GM12892 (cell line): Measurements from ENCODE around the gene UNC13A.

ENCODE experiments used
- DNase-seq: peaks from one replicate; pipeline ENCODE4 v3.0.0; 2011; ENCODE audit not compliant: insufficient read length
- FAIRE-seq: peaks from 2 replicates; lab custom pipeline; 2011; peaks lifted over from hg19 to GRCh38; lab: Jason Lieb, UNC
- POLR2A ChIP-seq: IDR thresholded peaks from 2 replicates; pipeline ENCODE4 v1.6.1; 2011; ENCODE audit warnings: low read depth, low read length, control low read depth
- POLR2AphosphoS5 ChIP-seq: IDR thresholded peaks from 2 replicates; pipeline ENCODE4 v1.6.1; 2011; ENCODE audit warnings: low read depth, low read length, control low read depth
- TAF1 ChIP-seq: IDR thresholded peaks from 2 replicates; pipeline ENCODE4 v1.6.1; 2011; ENCODE audit warnings: low read depth, mild to moderate bottlenecking, control low read depth, low read length, borderline replicate concordance

The UNC13A gene

GRCh38 chr19:17721821-17722220, 33.7 kb upstream of the UNC13A start:
- FAIRE-seq, result peak; percentile 62
- TF ChIP-seq POLR2A, result no peak
- no peak for TF ChIP-seq POLR2AphosphoS5
- no peak for DNase-seq

- TF ChIP-seq POLR2AphosphoS5 (no peak), TAF1 (no peak), POLR2A (no peak)
- DNase-seq (no peak), FAIRE-seq (no peak)
Observed at GRCh38 chr19:17721111-17721628, 33.0 kb upstream of the UNC13A start.

GRCh38 chr19:17720440-17720839, 32.3 kb upstream of the UNC13A start:
- no peak for TF ChIP-seq POLR2A
- no peak for TF ChIP-seq POLR2AphosphoS5
- no peak for TF ChIP-seq TAF1
- FAIRE-seq (peak; percentile 51), DNase-seq (no peak)

- TF ChIP-seq POLR2AphosphoS5 (no peak), TAF1 (no peak), POLR2A (no peak)
- FAIRE-seq (no peak), DNase-seq (no peak)
Observed at GRCh38 chr19:17719730-17720400, 31.7 kb upstream of the UNC13A start.

GRCh38 chr19:17718947-17719711, 31.0 kb upstream of the UNC13A start, which contains the start of gene MAP1S:
Gene MAP1S (plus strand): TSS chr19:17719480. CDS start chr19:17719503, 23 bp downstream.
- TF ChIP-seq TAF1 (peak; percentile 70; the same call in 1 of the 2 replicates), POLR2AphosphoS5 (peak; percentile 61), POLR2A (peak; percentile 85)
- FAIRE-seq (peak; percentile 84), DNase-seq (peak; percentile 91)

GRCh38 chr19:17718550-17718946, 30.4 kb upstream of the UNC13A start:
- FAIRE-seq, result no peak
- TF ChIP-seq POLR2AphosphoS5 (no peak), TAF1 (no peak), POLR2A (no peak)
- DNase-seq, result no peak

- DNase-seq (no peak), FAIRE-seq (no peak)
- no peak for TF ChIP-seq TAF1
- TF ChIP-seq POLR2AphosphoS5, result no peak
- no peak for TF ChIP-seq POLR2A
Observed at GRCh38 chr19:17716309-17716929, 28.3 kb upstream of the UNC13A start.

- no peak for FAIRE-seq
- DNase-seq, result no peak
- TF ChIP-seq TAF1 (no peak), POLR2AphosphoS5 (no peak), POLR2A (no peak)
Observed at GRCh38 chr19:17711851-17712250, 23.7 kb upstream of the UNC13A start.

- DNase-seq (no peak), FAIRE-seq (no peak)
- TF ChIP-seq POLR2A, result no peak
Observed at GRCh38 chr19:17706750-17707181, 18.6 kb upstream of the UNC13A start.

- DNase-seq, result no peak
- TF ChIP-seq POLR2AphosphoS5, result no peak
- TF ChIP-seq TAF1, result no peak
- no peak for TF ChIP-seq POLR2A
- FAIRE-seq, result peak; percentile 77
Observed at GRCh38 chr19:17703824-17704463, 15.8 kb upstream of the UNC13A start.

GRCh38 chr19:17695198-17695597, 7.0 kb upstream of the UNC13A start:
- FAIRE-seq (no peak), DNase-seq (no peak)
- no peak for TF ChIP-seq TAF1
- no peak for TF ChIP-seq POLR2AphosphoS5
- TF ChIP-seq POLR2A, result no peak

GRCh38 chr19:17692566-17692965, 4.4 kb upstream of the UNC13A start:
- TF ChIP-seq POLR2AphosphoS5, result no peak
- no peak for TF ChIP-seq TAF1
- no peak for TF ChIP-seq POLR2A
- FAIRE-seq (no peak), DNase-seq (no peak)
